Spleen (tissue), 11 donors: ENCODE measurements around the gene PLEKHA3. TPM values are rescaled to one million over a fixed set of nuclear protein-coding genes. Genes with fewer than 3 reads are reported as not detected.

Experiments
- DNase-seq: peaks from one replicate; pipeline ENCODE4 v3.0.0-alpha.2; 2020
- H3K27ac ChIP-seq, 8 donors: fragments of 200-600 bp; sonication (generic) in 7 of 8; 1 replicate in 4 of 8; 2 replicates in 4 of 8; pipeline versions ENCODE4 v1.5.0 to v1.8.0; 2016 to 2021; ENCODE audit warnings: inconsistent platforms in 4 of 8, mild to moderate bottlenecking in 4 of 8, moderate library complexity in 1 of 8
- H3K27me3 ChIP-seq, 7 donors: fragments of 200-600 bp; sonication (generic) in 6 of 7; replicated peaks in 1 of 7; 1 replicate in 4 of 7; 2 replicates in 3 of 7; pipeline versions ENCODE4 v1.5.0 to v1.8.0; 2016 to 2021; ENCODE audit warnings: inconsistent platforms in 3 of 7, mild to moderate bottlenecking in 1 of 7
- H3K36me3 ChIP-seq, 6 donors: fragments of 200-600 bp; sonication (generic) in 5 of 6; 1 replicate in 4 of 6; 2 replicates in 2 of 6; pipeline versions ENCODE4 v1.5.0 to v1.8.0; 2016 to 2021; ENCODE audit warnings: inconsistent platforms in 2 of 6
- H3K4me1 ChIP-seq, 6 donors: fragments of 200-600 bp; sonication (generic) in 5 of 6; 1 replicate in 3 of 6; 2 replicates in 3 of 6; pipeline versions ENCODE4 v1.5.0 to v1.8.0; 2016 to 2021; ENCODE audit warnings: inconsistent platforms in 3 of 6
- H3K4me3 ChIP-seq, 8 donors: fragments of 200-600 bp; sonication (generic) in 7 of 8; 1 replicate in 4 of 8; 2 replicates in 4 of 8; pipeline versions ENCODE4 v1.5.0 to v1.8.0; 2016 to 2021; ENCODE audit warnings: inconsistent platforms in 4 of 8, mild to moderate bottlenecking in 4 of 8, moderate library complexity in 2 of 8
- H3K9me3 ChIP-seq, 8 donors: fragments of 200-600 bp; sonication (generic) in 7 of 8; 1 replicate in 4 of 8; 2 replicates in 4 of 8; pipeline versions ENCODE4 v1.5.0 to v1.8.0; 2016 to 2021; ENCODE audit warnings: inconsistent platforms in 4 of 8
- CTCF ChIP-seq, 11 experiments: fragments of 200-600 bp in 7 of 11; fragments of 450-650 bp in 4 of 11; sonication (generic) in 4 of 11; IDR thresholded peaks in 8 of 11; conservative IDR thresholded peaks in 3 of 11; 1 replicate in 7 of 11; 2 replicates in 4 of 11; pipeline versions ENCODE4 v1.4.0 to v1.8.0; 2016 to 2021; ENCODE audit warnings: antibody characterized with exemption in 11 of 11, inconsistent platforms in 4 of 11, mild to moderate bottlenecking in 1 of 11
- POLR2A ChIP-seq, 3 donors: fragments of 450-650 bp; IDR thresholded peaks; one replicate each; pipeline ENCODE4 v1.5.1; 2017; ENCODE audit warnings: antibody characterized with exemption in 3 of 3, mild to moderate bottlenecking in 1 of 3
- POLR2AphosphoS5 ChIP-seq, 3 donors: sonication (generic); formaldehyde crosslinking; IDR thresholded peaks; one replicate each; pipeline ENCODE4 v1.5.1; 2017; ENCODE audit warnings: antibody characterized with exemption in 3 of 3
- WGBS, 5 donors: extraction: QIAGEN DNeasy Blood & Tissue Kit in 3 of 5; methylation state at CpG; one replicate each; pipeline versions ENCODE4 v1.1.5 to v1.1.7; 2013 to 2018; 5-methylcytosine and 5-hydroxymethylcytosine counted together
- intact Hi-C: fragments of 100-400 bp; cut with DNase I; formaldehyde crosslinking; loops from one replicate; pipeline ENCODE4 v1.15.0; 2023; ENCODE audit warnings: low total_unique reads
- polyA plus RNA-seq, 3 donors: library from polyadenylated mRNA; stranded (reverse); fragments of 200-250 nt; gene quantifications; one replicate each; pipeline ENCODE4 v1.2.1, GENCODE V29; 2013
- total RNA-seq, 7 donors: library from RNA; depleted of rRNA in 3 of 7; stranded (reverse); fragments of >200 nt in 3 of 7; fragmentation: NEBNext Ultra II Directional in 4 of 7; extraction: Animal tissue kit (Norgen Biotek cat#: 25700) in 4 of 7; gene quantifications; one replicate each; pipeline versions ENCODE4 v1.1.0 to v1.2.1, GENCODE V29; 2016 to 2021
- donor health status: healthy with polysubstance abuse.
- donor health status: DM: no; HTN: no; CAD: no; lungs with moderate emphysema.
- donor health status: DM: no; HTN: no; CAD: no.
- donor health status: Bipolar disorder and iron deficiency.
- donor health status: healthy.
- donor health status: DM: no; HTN: no; CAD: no.
- donor health status: DM: yes; HTN: yes; CAD: no.

Gene PLEKHA3
- total and polyA plus RNA-seq, 10 donors: 2.0 to 36.9 (median 19.9) TPM

GRCh38 chr2:178496049-178496448 lies 15.8 kb downstream of the PLEKHA3 start:
- H3K36me3 ChIP-seq: peaks cover 3 to 100% (median 81%) of the 10 kb centered on the region in 6 donors
- no peak overlapping the region for H3K4me3 ChIP-seq
- DNase-seq: no peak
- no peaks in the 10 kb centered on the region for H3K9me3 ChIP-seq
- H3K27me3 ChIP-seq: no peaks in the 10 kb centered on the region
- H3K4me1 ChIP-seq: no peaks in the 10 kb centered on the region
- TF ChIP-seq POLR2A (IDR thresholded peaks at IDR 0.05) (no peak), POLR2AphosphoS5 (IDR thresholded peaks at IDR 0.05) (no peak)
- intact Hi-C loops: no loop called here
- H3K27ac ChIP-seq: no peak overlapping the region
- WGBS, 5 donors: 81 to 90% (median 87%) methylated on average over 4 of the region's 4 CpGs

- Histone ChIP-seq H3K27ac (no peak overlapping the region), H3K36me3 (peaks cover 3 to 100% (median 86%) of the 10 kb centered on the region in 6 donors), H3K4me1 (no peaks in the 10 kb centered on the region), H3K27me3 (no peaks in the 10 kb centered on the region), H3K9me3 (no peaks in the 10 kb centered on the region), H3K4me3 (no peak overlapping the region)
- intact Hi-C loops: no loop called here
- no peak for DNase-seq
- TF ChIP-seq CTCF (IDR thresholded peaks at IDR 0.05 in 8 of 11, conservative IDR thresholded peaks at IDR 0.05 in 3 of 11) (no peak), POLR2AphosphoS5 (IDR thresholded peaks at IDR 0.05) (no peak), POLR2A (IDR thresholded peaks at IDR 0.05) (no peak)
Measured at GRCh38 chr2:178498137-178498536, 17.9 kb downstream of the PLEKHA3 start.

- intact Hi-C loops: no loop called here
- TF ChIP-seq POLR2A (IDR thresholded peaks at IDR 0.05): no peak
- TF ChIP-seq POLR2AphosphoS5 (IDR thresholded peaks at IDR 0.05): no peak
- no peak for TF ChIP-seq CTCF (IDR thresholded peaks at IDR 0.05 in 8 of 11, conservative IDR thresholded peaks at IDR 0.05 in 3 of 11)
- Histone ChIP-seq H3K4me3 (no peak overlapping the region), H3K27me3 (no peaks in the 10 kb centered on the region), H3K36me3 (peaks cover 3 to 100% (median 83%) of the 10 kb centered on the region in 6 donors), H3K9me3 (no peaks in the 10 kb centered on the region), H3K27ac (no peak overlapping the region), H3K4me1 (no peaks in the 10 kb centered on the region)
- DNase-seq: no peak
- 91 to 99% (median 98%) methylated on average over 3 of the region's 3 CpGs for WGBS, 5 donors
Measured at GRCh38 chr2:178499640-178500039, 19.4 kb downstream of the PLEKHA3 start.

GRCh38 chr2:178502751-178503150 lies 22.5 kb downstream of the PLEKHA3 start:
- TF ChIP-seq POLR2AphosphoS5 (IDR thresholded peaks at IDR 0.05) (no peak), CTCF (IDR thresholded peaks at IDR 0.05 in 8 of 11, conservative IDR thresholded peaks at IDR 0.05 in 3 of 11) (no peak), POLR2A (IDR thresholded peaks at IDR 0.05) (no peak)
- H3K36me3 ChIP-seq: peaks cover 0 to 93% (median 69%) of the 10 kb centered on the region in 6 donors
- DNase-seq: no peak
- intact Hi-C loops: no loop called here
- 96 to 99% (median 96%) methylated on average over 4 of the region's 4 CpGs for WGBS, 5 donors
- H3K9me3 ChIP-seq: no peaks in the 10 kb centered on the region
- no peak overlapping the region for H3K27ac ChIP-seq
- H3K4me3 ChIP-seq: no peak overlapping the region
- H3K27me3 ChIP-seq: no peaks in the 10 kb centered on the region
- H3K4me1 ChIP-seq: no peaks in the 10 kb centered on the region

GRCh38 chr2:178506101-178506500 lies 25.8 kb downstream of the PLEKHA3 start:
- Histone ChIP-seq H3K27me3 (no peaks in the 10 kb centered on the region), H3K9me3 (no peaks in the 10 kb centered on the region), H3K36me3 (peaks cover 0 to 80% (median 49%) of the 10 kb centered on the region in 6 donors), H3K27ac (no peak overlapping the region), H3K4me1 (no peaks in the 10 kb centered on the region), H3K4me3 (no peak overlapping the region)
- 90 to 95% (median 95%) methylated on average over 1 of the region's 1 CpG for WGBS, 5 donors
- TF ChIP-seq POLR2A (IDR thresholded peaks at IDR 0.05) (no peak), POLR2AphosphoS5 (IDR thresholded peaks at IDR 0.05) (no peak)
- intact Hi-C loops: no loop called here
- DNase-seq: no peak
